Breast epithelium (tissue), 3 donors: ENCODE results near the gene MME.

ENCODE experiments used
- POLR2A ChIP-seq: fragments of 450-650 bp; IDR thresholded peaks from one replicate; pipeline ENCODE4 v1.6.1; 2016; ENCODE audit warnings: antibody characterized with exemption, mild to moderate bottlenecking, moderate library complexity
- POLR2AphosphoS5 ChIP-seq, 3 donors: sonication (generic); formaldehyde crosslinking; IDR thresholded peaks; one replicate each; pipeline ENCODE4 v1.6.1; 2017; ENCODE audit warnings: antibody characterized with exemption in 3 of 3
- TF ChIP-seq, protein P1 (sequence below), 3 donors: fragments of 450-650 bp; IDR thresholded peaks; one replicate each; pipeline ENCODE4 v1.5.1; 2016 to 2017; ENCODE audit warnings: antibody characterized with exemption in 3 of 3, mild to moderate bottlenecking in 3 of 3, moderate library complexity in 3 of 3

DNA sequence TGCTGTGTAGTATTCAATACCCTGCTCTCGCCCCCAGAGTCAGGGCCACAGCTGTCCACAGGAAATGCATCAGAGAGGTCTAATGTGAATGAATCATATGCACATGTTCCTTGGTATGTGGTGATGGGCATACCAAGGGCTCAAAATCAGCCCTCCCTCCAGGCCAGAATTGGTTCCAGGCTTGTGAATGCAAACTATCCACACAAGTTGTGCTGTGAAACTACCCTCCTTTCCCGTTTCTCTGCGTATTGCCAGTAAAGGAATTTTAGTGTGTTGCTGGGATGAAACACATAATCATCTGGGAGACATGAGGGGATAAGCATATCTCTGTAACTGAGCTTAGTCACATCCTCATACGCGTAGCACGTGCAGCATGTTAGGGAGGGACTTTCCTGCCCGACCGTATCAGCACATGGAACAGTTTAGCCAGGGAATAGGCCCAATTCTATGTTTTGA lies 9.2 kb upstream of the MME start:
- no peak for TF ChIP-seq POLR2A
- TF ChIP-seq, protein P1, sequence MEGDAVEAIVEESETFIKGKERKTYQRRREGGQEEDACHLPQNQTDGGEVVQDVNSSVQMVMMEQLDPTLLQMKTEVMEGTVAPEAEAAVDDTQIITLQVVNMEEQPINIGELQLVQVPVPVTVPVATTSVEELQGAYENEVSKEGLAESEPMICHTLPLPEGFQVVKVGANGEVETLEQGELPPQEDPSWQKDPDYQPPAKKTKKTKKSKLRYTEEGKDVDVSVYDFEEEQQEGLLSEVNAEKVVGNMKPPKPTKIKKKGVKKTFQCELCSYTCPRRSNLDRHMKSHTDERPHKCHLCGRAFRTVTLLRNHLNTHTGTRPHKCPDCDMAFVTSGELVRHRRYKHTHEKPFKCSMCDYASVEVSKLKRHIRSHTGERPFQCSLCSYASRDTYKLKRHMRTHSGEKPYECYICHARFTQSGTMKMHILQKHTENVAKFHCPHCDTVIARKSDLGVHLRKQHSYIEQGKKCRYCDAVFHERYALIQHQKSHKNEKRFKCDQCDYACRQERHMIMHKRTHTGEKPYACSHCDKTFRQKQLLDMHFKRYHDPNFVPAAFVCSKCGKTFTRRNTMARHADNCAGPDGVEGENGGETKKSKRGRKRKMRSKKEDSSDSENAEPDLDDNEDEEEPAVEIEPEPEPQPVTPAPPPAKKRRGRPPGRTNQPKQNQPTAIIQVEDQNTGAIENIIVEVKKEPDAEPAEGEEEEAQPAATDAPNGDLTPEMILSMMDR (IDR thresholded peaks at IDR 0.05), result no peak
- no peak for TF ChIP-seq POLR2AphosphoS5 (IDR thresholded peaks at IDR 0.05)
